H9 (cell line): ENCODE data around the gene SLC25A40. TPM values are rescaled to one million over a fixed set of nuclear protein-coding genes. Genes with fewer than 3 reads are reported as not detected.

Experiments
- DNase-seq: peaks from one replicate; pipeline ENCODE4 v3.0.0-alpha.2; 2017
- H2AFZ ChIP-seq: one replicate; pipeline ENCODE4 v1.6.1; 2013; ENCODE audit warnings: mild to moderate bottlenecking, low read length, control low read depth, moderate library complexity
- H2AK5ac ChIP-seq: 2 replicates; pipeline ENCODE4 v1.6.1; 2013; ENCODE audit warnings: low read length, control low read depth, mixed read lengths; ENCODE audit not compliant: insufficient read length
- H2BK120ac ChIP-seq: one replicate; pipeline ENCODE4 v1.6.1; 2013; ENCODE audit warnings: low read depth, mild to moderate bottlenecking, low read length, control low read depth, inconsistent platforms; ENCODE audit not compliant: poor library complexity, severe bottlenecking
- H2BK12ac ChIP-seq: 2 replicates; pipeline ENCODE4 v1.6.1; 2013; ENCODE audit warnings: low read length, control low read depth, mixed read lengths, low read depth; ENCODE audit not compliant: insufficient read length
- H2BK15ac ChIP-seq: 2 replicates; pipeline ENCODE4 v1.6.1; 2013; ENCODE audit warnings: low read depth, low read length, control low read depth
- H2BK20ac ChIP-seq: one replicate; pipeline ENCODE4 v1.6.1; 2013; ENCODE audit warnings: low read depth, mild to moderate bottlenecking, low read length, control low read depth, inconsistent platforms; ENCODE audit not compliant: poor library complexity, severe bottlenecking
- H2BK5ac ChIP-seq: 2 replicates; pipeline ENCODE4 v1.6.1; 2013; ENCODE audit warnings: low read length, control low read depth, mixed read lengths; ENCODE audit not compliant: insufficient read length
- H3K14ac ChIP-seq: 2 replicates; pipeline ENCODE4 v1.6.1; 2013; ENCODE audit warnings: low read length, control low read depth; ENCODE audit not compliant: insufficient read depth
- H3K18ac ChIP-seq: 2 replicates; pipeline ENCODE4 v1.6.1; 2013; ENCODE audit warnings: low read depth, mild to moderate bottlenecking, mixed read lengths, low read length, control low read depth; ENCODE audit not compliant: insufficient read length
- H3K23ac ChIP-seq: 2 replicates; pipeline ENCODE4 v1.6.1; 2013; ENCODE audit warnings: low read length, control low read depth, mixed read lengths, low read depth; ENCODE audit not compliant: insufficient read length
- H3K23me2 ChIP-seq: 2 replicates; pipeline ENCODE4 v1.6.1; 2013; ENCODE audit warnings: low read depth, mild to moderate bottlenecking, mixed read lengths, low read length, control low read depth; ENCODE audit not compliant: insufficient read length, poor library complexity, severe bottlenecking
- H3K27ac ChIP-seq: 2 replicates; pipeline ENCODE4 v1.5.1; 2013; ENCODE audit warnings: low read length, control low read depth, mixed read lengths, low read depth; ENCODE audit not compliant: insufficient read length
- H3K27me3 ChIP-seq: 2 replicates; pipeline ENCODE4 v1.6.1; 2013; ENCODE audit warnings: low read length, control low read depth, inconsistent platforms; ENCODE audit not compliant: insufficient read depth
- H3K4ac ChIP-seq: 2 replicates; pipeline ENCODE4 v1.6.1; 2013; ENCODE audit warnings: low read depth, mild to moderate bottlenecking, control low read depth, inconsistent platforms, low read length, moderate library complexity
- H3K4me1 ChIP-seq: 2 replicates; pipeline ENCODE4 v1.6.1; 2013; ENCODE audit warnings: low read length, control low read depth, inconsistent platforms; ENCODE audit not compliant: insufficient read depth
- H3K4me2 ChIP-seq: 2 replicates; pipeline ENCODE4 v1.6.1; 2013; ENCODE audit warnings: low read length, control low read depth, mixed read lengths; ENCODE audit not compliant: insufficient read length, insufficient read depth
- H3K56ac ChIP-seq: 2 replicates; pipeline ENCODE4 v1.6.1; 2013; ENCODE audit warnings: low read depth, mild to moderate bottlenecking, mixed read lengths, low read length, control low read depth; ENCODE audit not compliant: insufficient read length
- H3K79me1 ChIP-seq: 2 replicates; pipeline ENCODE4 v1.6.1; 2013; ENCODE audit warnings: low read depth, mild to moderate bottlenecking, moderate library complexity, low read length, control low read depth, inconsistent platforms; ENCODE audit not compliant: insufficient read depth, poor library complexity, severe bottlenecking
- H3K79me2 ChIP-seq: 2 replicates; pipeline ENCODE4 v1.6.1; 2013; ENCODE audit warnings: low read length, control low read depth, inconsistent platforms; ENCODE audit not compliant: insufficient read depth
- H3K9ac ChIP-seq: 2 replicates; pipeline ENCODE4 v1.6.1; 2013; ENCODE audit warnings: low read length, control low read depth, mixed read lengths; ENCODE audit not compliant: insufficient read length; ENCODE audit errors: extremely low read depth
- H3K9me3 ChIP-seq: one replicate; pipeline ENCODE4 v1.6.1; 2013; ENCODE audit warnings: low read depth, low read length, inconsistent platforms; ENCODE audit not compliant: control insufficient read depth
- H3T11ph ChIP-seq: one replicate; pipeline ENCODE4 v1.6.1; 2013; ENCODE audit warnings: mild to moderate bottlenecking, low read length, control low read depth, inconsistent platforms
- H4K20me1 ChIP-seq: one replicate; pipeline ENCODE4 v1.6.1; 2013; ENCODE audit not compliant: control insufficient read depth, insufficient read length, insufficient read depth
- H4K5ac ChIP-seq: 2 replicates; pipeline ENCODE4 v1.6.1; 2013; ENCODE audit warnings: low read depth, mild to moderate bottlenecking, mixed read lengths, low read length, control low read depth; ENCODE audit not compliant: insufficient read length
- H4K8ac ChIP-seq: replicated peaks from 2 replicates; pipeline ENCODE4 v1.6.1; 2013; ENCODE audit warnings: low read length, control low read depth, mixed read lengths, low read depth; ENCODE audit not compliant: insufficient read length
- H4K91ac ChIP-seq: 2 replicates; pipeline ENCODE4 v1.6.1; 2013; ENCODE audit warnings: low read depth, mild to moderate bottlenecking, moderate library complexity, mixed read lengths, low read length, control low read depth; ENCODE audit not compliant: insufficient read length
- H3K27ac Mint-ChIP-seq, 3 experiments: 2 replicates in 2 of 3; 3 replicates in 1 of 3; pipeline ENCODE4 v1.8.0; 2020 to 2021; ENCODE audit warnings: mixed read lengths in 3 of 3, mild to moderate bottlenecking in 1 of 3, moderate library complexity in 1 of 3
- H3K27me3 Mint-ChIP-seq: 2 replicates; pipeline ENCODE4 v1.8.0; 2021; ENCODE audit warnings: low read depth, mild to moderate bottlenecking, moderate library complexity, mixed read lengths
- H3K36me3 Mint-ChIP-seq, 3 experiments: 2 replicates in 2 of 3; 3 replicates in 1 of 3; pipeline ENCODE4 v1.8.0; 2020 to 2021; ENCODE audit warnings: low read depth in 3 of 3, mixed read lengths in 3 of 3; ENCODE audit not compliant: insufficient read depth in 1 of 3
- H3K4me1 Mint-ChIP-seq, 2 experiments: 2 replicates each; pipeline ENCODE4 v1.8.0; 2020; ENCODE audit warnings: mixed read lengths in 2 of 2
- H3K4me3 Mint-ChIP-seq, 2 experiments: 2 replicates in 1 of 2; 3 replicates in 1 of 2; pipeline ENCODE4 v1.8.0; 2020 to 2021; ENCODE audit warnings: mild to moderate bottlenecking in 2 of 2, mixed read lengths in 2 of 2, moderate library complexity in 1 of 2
- H3K9me3 Mint-ChIP-seq, 2 experiments: 2 replicates in 1 of 2; 3 replicates in 1 of 2; pipeline ENCODE4 v1.8.0; 2020; ENCODE audit warnings: mild to moderate bottlenecking in 2 of 2, mixed read lengths in 2 of 2, moderate library complexity in 1 of 2
- CTCF ChIP-seq: fragments of 200-600 bp; sonication (generic); conservative IDR thresholded peaks from 3 replicates; pipeline ENCODE4 v1.8.0; 2021; ENCODE audit warnings: antibody characterized with exemption, mild to moderate bottlenecking
- total RNA-seq: library from RNA; stranded (reverse); gene quantifications from 2 replicates; pipeline ENCODE4 v1.2.1, GENCODE V29; 2021

Gene SLC25A40
- total RNA-seq, 1 experiment from 2014 or later = 10.4 TPM

- Histone ChIP-seq H3K56ac (no peak overlapping the region), H2BK20ac (no peak overlapping the region), H2AFZ (no peak overlapping the region), H3K79me1 (no peaks in the 10 kb centered on the region), H4K20me1 (no peaks in the 10 kb centered on the region), H4K8ac (no peak overlapping the region), H3K9me3 (no peaks in the 10 kb centered on the region), H3K79me2 (no peaks in the 10 kb centered on the region; the same call in 1 of the 2 replicates), H3K14ac (no peak overlapping the region), H3K23me2 (no peaks in the 10 kb centered on the region), H3K27me3 (no peaks in the 10 kb centered on the region), H2BK12ac (no peak overlapping the region), H3K4me2 (no peak overlapping the region), H4K91ac (no peak overlapping the region), H4K5ac (no peak overlapping the region), H2BK120ac (no peak overlapping the region), H2AK5ac (no peak overlapping the region), H3T11ph (no peak overlapping the region), H3K27ac (no peak overlapping the region), H3K4ac (no peak overlapping the region), H3K9ac (no peak overlapping the region), H3K23ac (no peak overlapping the region), H2BK15ac (no peak overlapping the region), H2BK5ac (no peak overlapping the region), H3K4me1 (no peaks in the 10 kb centered on the region), H3K18ac (no peak overlapping the region)
- H3K27ac Mint-ChIP-seq = no peak overlapping the region
- H3K4me3 Mint-ChIP-seq = no peak overlapping the region
- no peaks in the 10 kb centered on the region; a peak in 1 of 5 replicates for H3K9me3 Mint-ChIP-seq
- H3K4me1 Mint-ChIP-seq = no peaks in the 10 kb centered on the region
- peak; percentile 58 for TF ChIP-seq CTCF
- H3K27me3 Mint-ChIP-seq = no peaks in the 10 kb centered on the region
- no peak for DNase-seq
- H3K36me3 Mint-ChIP-seq = peaks cover 27 to 73% (median 59%) of the 10 kb centered on the region in 3 experiments; a peak in 6 of 7 replicates
These were observed 10.7 kb upstream of the SLC25A40 start for GRCh38 chr7:87886875-87887274.
